ENCODE measurements around the gene ORC4.

The ORC4 gene

GRCh38 chr2:147927053-147927588 lies 93.4 kb downstream of the ORC4 start:
- Histone ChIP-seq H2BK15ac (replicated peaks; ENCODE audit: low read depth) (no peak overlapping the region), H3K4me2 (ENCODE audit: low read length) (no peak overlapping the region), H3K27me3 (ENCODE audit: insufficient read depth, low read length, poor library complexity) (no peaks in the 10 kb centered on the region), H3K18ac (ENCODE audit: low read length) (no peak overlapping the region), H3K27ac (ENCODE audit: low read depth, low read length) (no peak overlapping the region), H3K36me3 (ENCODE audit: control insufficient read depth, insufficient read depth, low read length) (no peaks in the 10 kb centered on the region), H3K4me3 (ENCODE audit: low read length) (no peak overlapping the region), H3K4me1 (ENCODE audit: control insufficient read depth, low read depth, low read length) (no peaks in the 10 kb centered on the region), H4K8ac (ENCODE audit: low read depth, low read length) (no peak overlapping the region), H2BK120ac (ENCODE audit: low read depth, low read length) (no peak overlapping the region), H3K23ac (ENCODE audit: low read length) (no peak overlapping the region), H2AK5ac (ENCODE audit: low read length) (no peak overlapping the region), H3K9ac (ENCODE audit: low read length) (no peak overlapping the region), H2BK5ac (ENCODE audit: low read length) (no peak overlapping the region), H3K4ac (ENCODE audit: low read depth, low read length) (no peak overlapping the region), H3K79me2 (ENCODE audit: control insufficient read depth, insufficient read depth, low read length) (no peaks in the 10 kb centered on the region), H3K79me1 (ENCODE audit: low read length) (no peaks in the 10 kb centered on the region), H3K56ac (ENCODE audit: low read length) (no peak overlapping the region), H4K5ac (ENCODE audit: low read length) (no peak overlapping the region)
- WGBS (ENCODE audit: extremely low coverage, insufficient coverage, low lambda C conversion rate), result no CpG with 5 or more reads among the region's 4 CpGs
- no peak for DNase-seq

DNA sequence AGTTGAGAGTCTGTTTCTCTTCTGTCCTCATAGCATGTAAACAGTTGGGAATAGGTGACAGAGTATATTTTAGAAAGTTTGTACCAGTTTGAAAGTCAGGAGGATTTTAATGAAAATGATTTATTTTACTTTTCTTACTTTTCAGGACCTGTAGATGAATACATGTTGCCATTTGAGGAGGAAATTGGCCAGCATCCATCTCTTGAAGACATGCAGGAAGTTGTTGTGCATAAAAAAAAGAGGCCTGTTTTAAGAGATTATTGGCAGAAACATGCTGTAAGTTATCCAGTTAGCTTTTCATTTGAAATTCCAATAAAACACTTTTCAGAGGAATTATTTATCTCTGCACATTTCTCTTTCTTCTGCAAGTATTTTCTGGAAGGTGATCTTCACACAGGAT lies 94.7 kb downstream of the ORC4 start:
- no peaks in the 10 kb centered on the region for H3K79me2 ChIP-seq (ENCODE audit: control insufficient read depth, insufficient read depth, low read length)
- H3K4me3 ChIP-seq (ENCODE audit: low read length), result no peak overlapping the region
- H3K56ac ChIP-seq (ENCODE audit: low read length), result no peak overlapping the region
- H3K4ac ChIP-seq (ENCODE audit: low read depth, low read length), result no peak overlapping the region
- H3K36me3 ChIP-seq (ENCODE audit: control insufficient read depth, insufficient read depth, low read length), result no peaks in the 10 kb centered on the region
- H2BK120ac ChIP-seq (ENCODE audit: low read depth, low read length), result no peak overlapping the region
- H3K23ac ChIP-seq (ENCODE audit: low read length), result no peak overlapping the region
- H3K4me1 ChIP-seq (ENCODE audit: control insufficient read depth, low read depth, low read length), result no peaks in the 10 kb centered on the region
- H3K18ac ChIP-seq (ENCODE audit: low read length), result no peak overlapping the region
- H3K79me1 ChIP-seq (ENCODE audit: low read length), result no peaks in the 10 kb centered on the region
- no peak overlapping the region for H4K5ac ChIP-seq (ENCODE audit: low read length)
- H3K4me2 ChIP-seq (ENCODE audit: low read length), result no peak overlapping the region
- H2BK15ac ChIP-seq (replicated peaks; ENCODE audit: low read depth), result no peak overlapping the region
- H2BK5ac ChIP-seq (ENCODE audit: low read length), result no peak overlapping the region
- no peak overlapping the region for H3K27ac ChIP-seq (ENCODE audit: low read depth, low read length)
- H3K9ac ChIP-seq (ENCODE audit: low read length), result no peak overlapping the region
- DNase-seq, result no peak
- H2AK5ac ChIP-seq (ENCODE audit: low read length), result no peak overlapping the region
- H4K8ac ChIP-seq (ENCODE audit: low read depth, low read length), result no peak overlapping the region
- no peaks in the 10 kb centered on the region for H3K27me3 ChIP-seq (ENCODE audit: insufficient read depth, low read length, poor library complexity)

DNA sequence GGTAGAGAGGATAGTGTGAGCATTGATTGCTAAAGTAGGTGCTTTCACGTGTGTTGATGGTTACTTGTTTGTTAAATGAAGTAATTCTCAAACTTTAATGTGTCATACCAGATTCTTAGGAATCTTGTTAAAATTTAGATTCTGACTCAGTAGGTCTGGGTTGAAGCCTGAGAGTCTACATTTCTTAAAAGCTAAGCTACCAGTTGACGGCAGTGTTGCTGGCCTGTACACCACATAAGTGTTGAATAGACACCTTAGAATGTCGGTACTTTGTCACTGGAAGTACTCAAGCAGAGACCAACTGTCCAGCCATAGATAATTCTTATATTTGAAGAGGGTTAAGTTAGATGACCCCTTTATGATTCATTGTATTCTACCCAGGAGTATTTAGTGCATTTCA lies 95.9 kb downstream of the ORC4 start:
- H3K79me1 ChIP-seq (ENCODE audit: low read length), result no peaks in the 10 kb centered on the region
- no peak overlapping the region for H3K4ac ChIP-seq (ENCODE audit: low read depth, low read length)
- no peak overlapping the region for H3K56ac ChIP-seq (ENCODE audit: low read length)
- no peaks in the 10 kb centered on the region for H3K4me1 ChIP-seq (ENCODE audit: control insufficient read depth, low read depth, low read length)
- H3K27ac ChIP-seq (ENCODE audit: low read depth, low read length), result no peak overlapping the region
- no peak overlapping the region for H2BK15ac ChIP-seq (replicated peaks; ENCODE audit: low read depth)
- H2BK5ac ChIP-seq (ENCODE audit: low read length), result no peak overlapping the region
- H3K4me3 ChIP-seq (ENCODE audit: low read length), result no peak overlapping the region
- H3K23ac ChIP-seq (ENCODE audit: low read length), result no peak overlapping the region
- no peaks in the 10 kb centered on the region for H3K27me3 ChIP-seq (ENCODE audit: insufficient read depth, low read length, poor library complexity)
- no peak overlapping the region for H3K4me2 ChIP-seq (ENCODE audit: low read length)
- no peaks in the 10 kb centered on the region for H3K79me2 ChIP-seq (ENCODE audit: control insufficient read depth, insufficient read depth, low read length)
- H3K36me3 ChIP-seq (ENCODE audit: control insufficient read depth, insufficient read depth, low read length), result no peaks in the 10 kb centered on the region
- no peak overlapping the region for H4K5ac ChIP-seq (ENCODE audit: low read length)
- DNase-seq, result no peak
- no peak overlapping the region for H2AK5ac ChIP-seq (ENCODE audit: low read length)
- no CpG with 5 or more reads among the region's 3 CpGs for WGBS (ENCODE audit: extremely low coverage, insufficient coverage, low lambda C conversion rate)
- H4K8ac ChIP-seq (ENCODE audit: low read depth, low read length), result no peak overlapping the region
- H3K18ac ChIP-seq (ENCODE audit: low read length), result no peak overlapping the region
- no peak overlapping the region for H2BK120ac ChIP-seq (ENCODE audit: low read depth, low read length)
- H3K9ac ChIP-seq (ENCODE audit: low read length), result no peak overlapping the region

DNA sequence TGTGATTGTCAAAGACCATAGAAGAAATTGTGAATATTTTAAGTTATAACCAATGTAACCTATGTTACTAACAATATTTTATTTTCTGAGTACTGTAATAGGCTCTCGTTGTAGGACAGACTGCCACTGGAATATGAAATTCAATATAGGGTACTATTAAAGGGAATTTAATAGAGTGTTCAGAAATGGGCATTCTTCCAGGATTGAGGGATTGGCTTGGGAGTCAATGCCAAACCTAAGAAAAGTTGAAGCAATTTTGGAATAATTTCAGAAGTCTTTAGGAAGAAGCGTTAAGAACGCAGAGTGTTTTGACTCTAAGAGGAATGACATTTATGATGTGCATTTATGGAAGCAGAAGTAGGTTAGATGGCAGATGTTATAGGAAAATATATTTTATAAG lies 96.7 kb downstream of the ORC4 start:
- H2AK5ac ChIP-seq (ENCODE audit: low read length), result no peak overlapping the region
- no peak overlapping the region for H3K18ac ChIP-seq (ENCODE audit: low read length)
- no peaks in the 10 kb centered on the region for H3K79me2 ChIP-seq (ENCODE audit: control insufficient read depth, insufficient read depth, low read length)
- no peak overlapping the region for H3K4ac ChIP-seq (ENCODE audit: low read depth, low read length)
- no peaks in the 10 kb centered on the region for H3K36me3 ChIP-seq (ENCODE audit: control insufficient read depth, insufficient read depth, low read length)
- H3K9ac ChIP-seq (ENCODE audit: low read length), result no peak overlapping the region
- H3K79me1 ChIP-seq (ENCODE audit: low read length), result no peaks in the 10 kb centered on the region
- no peak overlapping the region for H3K4me2 ChIP-seq (ENCODE audit: low read length)
- H3K56ac ChIP-seq (ENCODE audit: low read length), result no peak overlapping the region
- H2BK15ac ChIP-seq (replicated peaks; ENCODE audit: low read depth), result no peak overlapping the region
- no CpG with 5 or more reads among the region's 3 CpGs for WGBS (ENCODE audit: extremely low coverage, insufficient coverage, low lambda C conversion rate)
- DNase-seq, result no peak
- no peak overlapping the region for H2BK120ac ChIP-seq (ENCODE audit: low read depth, low read length)
- H3K27me3 ChIP-seq (ENCODE audit: insufficient read depth, low read length, poor library complexity), result no peaks in the 10 kb centered on the region
- no peak overlapping the region for H4K5ac ChIP-seq (ENCODE audit: low read length)
- H3K4me1 ChIP-seq (ENCODE audit: control insufficient read depth, low read depth, low read length), result no peaks in the 10 kb centered on the region
- H4K8ac ChIP-seq (ENCODE audit: low read depth, low read length), result no peak overlapping the region
- H3K23ac ChIP-seq (ENCODE audit: low read length), result no peak overlapping the region
- no peak overlapping the region for H3K4me3 ChIP-seq (ENCODE audit: low read length)
- H3K27ac ChIP-seq (ENCODE audit: low read depth, low read length), result no peak overlapping the region
- H2BK5ac ChIP-seq (ENCODE audit: low read length), result no peak overlapping the region

DNA sequence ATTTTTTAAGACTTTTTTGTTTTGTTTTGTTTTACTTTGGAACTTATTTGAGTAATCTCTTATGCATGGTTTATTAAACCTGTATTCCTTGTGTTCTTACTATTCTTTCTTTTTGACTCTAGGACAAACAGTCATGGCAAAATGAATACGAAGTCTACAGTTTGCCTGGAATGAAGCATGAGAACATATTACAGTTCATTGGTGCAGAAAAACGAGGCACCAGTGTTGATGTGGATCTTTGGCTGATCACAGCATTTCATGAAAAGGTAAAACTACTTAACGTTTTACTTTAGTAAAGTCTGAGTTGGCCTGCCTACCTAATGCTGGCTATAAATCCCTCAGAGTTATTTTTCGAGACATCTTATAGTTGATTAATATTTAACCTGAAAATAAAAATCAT lies 103.4 kb downstream of the ORC4 start:
- Histone ChIP-seq H2BK5ac (ENCODE audit: low read length) (no peak overlapping the region), H3K79me1 (ENCODE audit: low read length) (no peaks in the 10 kb centered on the region), H2AK5ac (ENCODE audit: low read length) (no peak overlapping the region), H3K4me2 (ENCODE audit: low read length) (no peak overlapping the region), H3K4ac (ENCODE audit: low read depth, low read length) (no peak overlapping the region), H4K8ac (ENCODE audit: low read depth, low read length) (no peak overlapping the region), H3K9ac (ENCODE audit: low read length) (no peak overlapping the region), H3K27ac (ENCODE audit: low read depth, low read length) (no peak overlapping the region), H3K18ac (ENCODE audit: low read length) (no peak overlapping the region), H3K79me2 (ENCODE audit: control insufficient read depth, insufficient read depth, low read length) (no peaks in the 10 kb centered on the region), H2BK15ac (replicated peaks; ENCODE audit: low read depth) (no peak overlapping the region), H3K27me3 (ENCODE audit: insufficient read depth, low read length, poor library complexity) (no peaks in the 10 kb centered on the region), H3K56ac (ENCODE audit: low read length) (no peak overlapping the region), H3K4me3 (ENCODE audit: low read length) (no peak overlapping the region), H3K4me1 (ENCODE audit: control insufficient read depth, low read depth, low read length) (no peaks in the 10 kb centered on the region), H2BK120ac (ENCODE audit: low read depth, low read length) (no peak overlapping the region), H3K23ac (ENCODE audit: low read length) (no peak overlapping the region), H4K5ac (ENCODE audit: low read length) (no peak overlapping the region), H3K36me3 (ENCODE audit: control insufficient read depth, insufficient read depth, low read length) (no peaks in the 10 kb centered on the region)
- no CpG with 5 or more reads among the region's 4 CpGs for WGBS (ENCODE audit: extremely low coverage, insufficient coverage, low lambda C conversion rate)
- DNase-seq, result no peak

- Histone ChIP-seq H3K4me3 (ENCODE audit: low read length) (no peak overlapping the region), H3K79me2 (ENCODE audit: control insufficient read depth, insufficient read depth, low read length) (no peaks in the 10 kb centered on the region), H3K27ac (ENCODE audit: low read depth, low read length) (no peak overlapping the region), H3K18ac (ENCODE audit: low read length) (no peak overlapping the region), H3K36me3 (ENCODE audit: control insufficient read depth, insufficient read depth, low read length) (no peaks in the 10 kb centered on the region), H3K56ac (ENCODE audit: low read length) (no peak overlapping the region), H3K4me1 (ENCODE audit: control insufficient read depth, low read depth, low read length) (no peaks in the 10 kb centered on the region), H4K5ac (ENCODE audit: low read length) (no peak overlapping the region), H3K23ac (ENCODE audit: low read length) (no peak overlapping the region), H3K9ac (ENCODE audit: low read length) (no peak overlapping the region), H3K4me2 (ENCODE audit: low read length) (no peak overlapping the region), H2BK120ac (ENCODE audit: low read depth, low read length) (no peak overlapping the region), H2BK5ac (ENCODE audit: low read length) (no peak overlapping the region), H3K27me3 (ENCODE audit: insufficient read depth, low read length, poor library complexity) (no peaks in the 10 kb centered on the region), H3K4ac (ENCODE audit: low read depth, low read length) (no peak overlapping the region), H4K8ac (ENCODE audit: low read depth, low read length) (no peak overlapping the region), H2BK15ac (replicated peaks; ENCODE audit: low read depth) (no peak overlapping the region), H3K79me1 (ENCODE audit: low read length) (no peaks in the 10 kb centered on the region), H2AK5ac (ENCODE audit: low read length) (no peak overlapping the region)
- WGBS (ENCODE audit: extremely low coverage, insufficient coverage, low lambda C conversion rate), result no CpG with 5 or more reads among the region's 4 CpGs
- DNase-seq, result no peak
Measured at GRCh38 chr2:147916723-147917122, 103.8 kb downstream of the ORC4 start.

Data from mesendoderm (in vitro differentiated cells).